ENCODE measurements around the gene PARD6G. TPM values are rescaled to one million over a fixed set of nuclear protein-coding genes. Genes with fewer than 3 reads are reported as not detected.
A peak's percentile ranks its signal among the peaks of the same experiment; 100 is the strongest.

PARD6G gene
- total and polyA plus RNA-seq, 2 of the 13 experiments (the other 11 are each of a cell fraction or from before 2014, with no cell fraction given): 3.6 to 7.4 TPM

DNA sequence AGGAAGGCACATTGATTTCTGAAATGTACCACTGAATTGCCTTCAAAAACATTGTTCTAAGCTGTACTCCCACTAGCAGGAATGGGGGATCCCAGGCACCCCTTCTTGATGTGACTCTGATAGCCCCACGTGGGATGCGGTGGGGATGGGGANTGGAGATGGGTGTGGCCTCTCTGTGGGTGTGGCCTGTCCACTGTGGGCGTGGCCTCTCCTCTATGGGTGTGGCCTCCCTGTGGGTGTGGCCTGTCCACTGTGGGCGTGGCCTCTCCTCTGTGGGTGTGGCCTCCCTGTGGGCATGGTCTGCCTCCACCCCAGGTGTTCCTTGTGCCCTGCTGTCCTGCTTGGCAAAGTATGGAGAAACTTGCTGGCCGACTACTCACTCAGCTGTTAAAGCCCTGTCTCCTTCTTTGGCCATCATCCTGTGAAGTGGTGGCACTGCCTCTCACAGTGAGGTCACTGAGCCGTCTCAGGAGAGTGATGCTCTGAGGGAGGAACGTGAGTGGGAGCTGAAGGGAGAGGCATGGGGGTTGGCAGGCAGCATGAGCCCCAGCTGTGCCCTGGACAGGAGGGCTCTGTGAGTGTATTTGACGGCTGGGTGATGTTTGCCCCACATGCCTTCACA is 6.7 kb upstream of the PARD6G start:
- H3K4me2 ChIP-seq (ENCODE audit: low read depth, low read length): no peak overlapping the region
- ATAC-seq (peak; percentile 22; the same call in 1 of the 3 replicates), FAIRE-seq (no peak), DNase-seq (ENCODE audit: low spot score) (no peak)
- peaks cover 2 to 6% of the 10 kb centered on the region in 2 experiments; a peak in 1 of 5 replicates for H3K27me3 ChIP-seq (ENCODE audit: control insufficient read depth in 1 of 2, insufficient read depth in 2 of 2, low read length in 2 of 2)
- ChIA-PET POLR2A (no interaction called here), CTCF (ENCODE audit: low intra/inter-chr PET ratio, low total read pairs) (no interaction called here)
- H3K9ac ChIP-seq (ENCODE audit: insufficient read depth, low read depth, low read length): no peak overlapping the region
- 48% methylated on average over 7 of the region's 8 CpGs for WGBS (ENCODE audit: low lambda C conversion rate)
- no peak for TF ChIP-seq SP1 (IDR thresholded peaks at IDR 0.05)
- peak; percentile 35; the same call in 1 of the 2 replicates for TF ChIP-seq SP1 (CRISPR knock-in tag; IDR thresholded peaks at IDR 0.05)
- TF ChIP-seq ZNF678 (CRISPR knock-in tag; IDR thresholded peaks at IDR 0.05): no peak
- H3K36me3 ChIP-seq (replicated peaks in 1 of 2; ENCODE audit: control insufficient read depth in 1 of 2, insufficient read depth in 2 of 2, low read length in 2 of 2): no peaks in the 10 kb centered on the region
- no peaks in the 10 kb centered on the region for H3K9me3 ChIP-seq (ENCODE audit: low read length)
- no peak overlapping the region for H3K4me3 ChIP-seq (replicated peaks in 1 of 3; ENCODE audit: insufficient read depth in 1 of 3, low read depth in 2 of 3, low read length in 3 of 3)
- no peak overlapping the region for H3K27ac ChIP-seq (ENCODE audit: extremely low read length, insufficient read depth, low read length)
- in situ Hi-C loops (cut with HindIII; ENCODE audit: extremely low pct_ligation_motif_present, low pct_unique_long_range_greater_than_20kb): no loop called here
- no peaks in the 10 kb centered on the region for H3K79me2 ChIP-seq (ENCODE audit: insufficient read depth, low read length)
- intact Hi-C loops (cut with micrococcal nuclease; ENCODE audit: unreplicated experiment): no loop called here
- peaks cover 9% of the 10 kb centered on the region for H3K4me1 ChIP-seq (ENCODE audit: insufficient read depth, low read length)
- no peaks in the 10 kb centered on the region for H4K20me1 ChIP-seq (ENCODE audit: insufficient read depth, low read length)
- no TSS peak for BruUV-seq (replicated peaks)
- no peak overlapping the region for H2AFZ ChIP-seq (ENCODE audit: low read length)

DNA sequence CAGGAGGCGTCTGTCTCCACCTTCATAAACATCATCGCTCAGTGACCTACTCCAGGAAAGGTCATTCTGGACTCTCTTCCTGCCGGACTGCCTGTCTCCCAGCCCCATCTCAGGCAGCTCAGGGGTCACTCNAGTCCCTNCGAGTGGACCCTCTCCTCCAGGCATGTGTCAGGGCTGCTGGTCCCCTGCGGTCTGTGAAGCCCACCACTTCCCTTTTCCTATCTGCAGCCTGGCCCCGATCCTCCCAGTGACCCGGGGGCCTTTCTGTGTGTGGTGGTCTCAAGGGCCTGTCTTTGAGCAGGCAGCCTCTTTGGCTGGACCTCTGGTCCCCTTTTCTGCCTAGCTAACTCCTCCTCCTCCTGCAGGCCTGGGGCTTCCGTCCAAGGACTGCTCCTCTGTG is 5.9 kb upstream of the PARD6G start:
- no peak overlapping the region for H3K9ac ChIP-seq (ENCODE audit: insufficient read depth, low read depth, low read length)
- in situ Hi-C loops (cut with HindIII; ENCODE audit: extremely low pct_ligation_motif_present, low pct_unique_long_range_greater_than_20kb) (no loop called here), intact Hi-C loops (cut with micrococcal nuclease; ENCODE audit: unreplicated experiment) (no loop called here)
- FAIRE-seq (no peak), DNase-seq (ENCODE audit: low spot score) (no peak), ATAC-seq (no peak)
- TF ChIP-seq DBP (CRISPR knock-in tag; IDR thresholded peaks at IDR 0.05; ENCODE audit: not compliant biosample characterization) (no peak), ZNF160 (CRISPR knock-in tag; IDR thresholded peaks at IDR 0.05) (no peak), NFATC3 (CRISPR knock-in tag; IDR thresholded peaks at IDR 0.05) (no peak)
- no peak overlapping the region for H3K4me3 ChIP-seq (replicated peaks in 1 of 3; ENCODE audit: insufficient read depth in 1 of 3, low read depth in 2 of 3, low read length in 3 of 3)
- peaks cover 2 to 6% of the 10 kb centered on the region in 2 experiments; a peak in 1 of 5 replicates for H3K27me3 ChIP-seq (ENCODE audit: control insufficient read depth in 1 of 2, insufficient read depth in 2 of 2, low read length in 2 of 2)
- no peak overlapping the region for H3K4me2 ChIP-seq (ENCODE audit: low read depth, low read length)
- H3K27ac ChIP-seq (ENCODE audit: extremely low read length, insufficient read depth, low read length): no peak overlapping the region
- H2AFZ ChIP-seq (ENCODE audit: low read length): no peak overlapping the region
- peaks cover 10% of the 10 kb centered on the region for H3K4me1 ChIP-seq (ENCODE audit: insufficient read depth, low read length)
- no peaks in the 10 kb centered on the region for H3K36me3 ChIP-seq (replicated peaks in 1 of 2; ENCODE audit: control insufficient read depth in 1 of 2, insufficient read depth in 2 of 2, low read length in 2 of 2)
- POLR2A ChIA-PET: no interaction called here
- H4K20me1 ChIP-seq (ENCODE audit: insufficient read depth, low read length): no peaks in the 10 kb centered on the region
- CTCF ChIA-PET (ENCODE audit: low intra/inter-chr PET ratio, low total read pairs): no interaction called here
- H3K79me2 ChIP-seq (ENCODE audit: insufficient read depth, low read length): no peaks in the 10 kb centered on the region
- no peaks in the 10 kb centered on the region for H3K9me3 ChIP-seq (ENCODE audit: low read length)
- 54% methylated on average over 7 of the region's 8 CpGs for WGBS (ENCODE audit: low lambda C conversion rate)
- no TSS peak for BruUV-seq (replicated peaks)

Data from HepG2 (cell line).